Measurements from ENCODE around the gene TMEM135.
"Not testable (repeated sequence)": the region's sequence is repeated elsewhere in the genome, so short reads cannot be mapped to it uniquely, and the experiment has no call there.

Gene TMEM135

GRCh38 chr11:87187076-87187475 is 149.3 kb downstream of the TMEM135 start:
- no peak for TF ChIP-seq CTCF (IDR thresholded peaks at IDR 0.05; ENCODE audit: low read depth, low read length, poor library complexity, severe bottlenecking)
- no peak for TF ChIP-seq EZH2phosphoT487 (IDR thresholded peaks at IDR 0.05; ENCODE audit: borderline replicate concordance, low read length)
- Histone ChIP-seq H3F3A (ENCODE audit: control insufficient read depth, insufficient read depth) (no peaks in the 10 kb centered on the region), H3K79me2 (ENCODE audit: control insufficient read depth, low read length) (no peaks in the 10 kb centered on the region), H3K9me2 (replicated peaks; ENCODE audit: control insufficient read depth, low read length) (no peaks in the 10 kb centered on the region), H3K4me2 (ENCODE audit: low read length) (no peak overlapping the region), H3K27ac (ENCODE audit: low read depth, low read length) (no peak overlapping the region), H3K4me1 (ENCODE audit: control insufficient read depth, low read length) (no peaks in the 10 kb centered on the region), H3K36me3 (ENCODE audit: control insufficient read depth, low read length) (no peaks in the 10 kb centered on the region), H3K4me3 (ENCODE audit: low read length) (no peak overlapping the region), H3K27me3 (ENCODE audit: control insufficient read depth, low read length) (no peaks in the 10 kb centered on the region), H3K9me3 (ENCODE audit: control insufficient read depth, insufficient read depth, low read length) (no peaks in the 10 kb centered on the region), H4K20me1 (ENCODE audit: control insufficient read depth, insufficient read depth, low read depth, low read length) (no peaks in the 10 kb centered on the region)

GRCh38 chr11:87187930-87188329 is 150.2 kb downstream of the TMEM135 start:
- Histone ChIP-seq H4K20me1 (ENCODE audit: control insufficient read depth, insufficient read depth, low read depth, low read length) (no peaks in the 10 kb centered on the region), H3K4me2 (ENCODE audit: low read length) (no peak overlapping the region), H3K27me3 (ENCODE audit: control insufficient read depth, low read length) (no peaks in the 10 kb centered on the region), H3K9me3 (ENCODE audit: control insufficient read depth, insufficient read depth, low read length) (no peaks in the 10 kb centered on the region), H3K4me1 (ENCODE audit: control insufficient read depth, low read length) (no peaks in the 10 kb centered on the region), H3K9me2 (replicated peaks; ENCODE audit: control insufficient read depth, low read length) (no peaks in the 10 kb centered on the region), H3K36me3 (ENCODE audit: control insufficient read depth, low read length) (no peaks in the 10 kb centered on the region), H3K4me3 (ENCODE audit: low read length) (no peak overlapping the region), H3K27ac (ENCODE audit: low read depth, low read length) (no peak overlapping the region), H3K79me2 (ENCODE audit: control insufficient read depth, low read length) (no peaks in the 10 kb centered on the region), H3F3A (ENCODE audit: control insufficient read depth, insufficient read depth) (no peaks in the 10 kb centered on the region)
- TF ChIP-seq EZH2phosphoT487 (IDR thresholded peaks at IDR 0.05; ENCODE audit: borderline replicate concordance, low read length) (no peak), CTCF (IDR thresholded peaks at IDR 0.05; ENCODE audit: low read depth, low read length, poor library complexity, severe bottlenecking) (no peak)

- not testable (repeated sequence) for H4K20me1 ChIP-seq (ENCODE audit: control insufficient read depth, insufficient read depth, low read depth, low read length); H3K4me2 ChIP-seq (ENCODE audit: low read length); H3K9me2 ChIP-seq (replicated peaks; ENCODE audit: control insufficient read depth, low read length); H3F3A ChIP-seq (ENCODE audit: control insufficient read depth, insufficient read depth); H3K27me3 ChIP-seq (ENCODE audit: control insufficient read depth, low read length); H3K36me3 ChIP-seq (ENCODE audit: control insufficient read depth, low read length); H3K9me3 ChIP-seq (ENCODE audit: control insufficient read depth, insufficient read depth, low read length); H3K79me2 ChIP-seq (ENCODE audit: control insufficient read depth, low read length); H3K27ac ChIP-seq (ENCODE audit: low read depth, low read length); H3K4me1 ChIP-seq (ENCODE audit: control insufficient read depth, low read length); H3K4me3 ChIP-seq (ENCODE audit: low read length)
Observed at GRCh38 chr11:87188396-87188795, 150.7 kb downstream of the TMEM135 start.

- not testable (repeated sequence) for H3K9me2 ChIP-seq (replicated peaks; ENCODE audit: control insufficient read depth, low read length); H3K79me2 ChIP-seq (ENCODE audit: control insufficient read depth, low read length); H3K4me3 ChIP-seq (ENCODE audit: low read length); H3K9me3 ChIP-seq (ENCODE audit: control insufficient read depth, insufficient read depth, low read length); H3K4me2 ChIP-seq (ENCODE audit: low read length); H3K36me3 ChIP-seq (ENCODE audit: control insufficient read depth, low read length); H3K27me3 ChIP-seq (ENCODE audit: control insufficient read depth, low read length); H4K20me1 ChIP-seq (ENCODE audit: control insufficient read depth, insufficient read depth, low read depth, low read length); H3K4me1 ChIP-seq (ENCODE audit: control insufficient read depth, low read length); H3K27ac ChIP-seq (ENCODE audit: low read depth, low read length); H3F3A ChIP-seq (ENCODE audit: control insufficient read depth, insufficient read depth)
Observed at GRCh38 chr11:87188921-87189320, 151.2 kb downstream of the TMEM135 start.
